ENCODE data around the gene TAS2R40.
A peak's percentile ranks its signal among the peaks of the same experiment; 100 is the strongest.

Gene TAS2R40

GRCh38 chr7:143225047-143225446 is 3.2 kb downstream of the TAS2R40 start:
- no peak for DNase-seq

- DNase-seq, result no peak
These were observed 6.0 kb downstream of the TAS2R40 start for GRCh38 chr7:143227806-143228205.

- no peak for DNase-seq
These were observed 7.4 kb downstream of the TAS2R40 start for GRCh38 chr7:143229054-143229790.

DNA sequence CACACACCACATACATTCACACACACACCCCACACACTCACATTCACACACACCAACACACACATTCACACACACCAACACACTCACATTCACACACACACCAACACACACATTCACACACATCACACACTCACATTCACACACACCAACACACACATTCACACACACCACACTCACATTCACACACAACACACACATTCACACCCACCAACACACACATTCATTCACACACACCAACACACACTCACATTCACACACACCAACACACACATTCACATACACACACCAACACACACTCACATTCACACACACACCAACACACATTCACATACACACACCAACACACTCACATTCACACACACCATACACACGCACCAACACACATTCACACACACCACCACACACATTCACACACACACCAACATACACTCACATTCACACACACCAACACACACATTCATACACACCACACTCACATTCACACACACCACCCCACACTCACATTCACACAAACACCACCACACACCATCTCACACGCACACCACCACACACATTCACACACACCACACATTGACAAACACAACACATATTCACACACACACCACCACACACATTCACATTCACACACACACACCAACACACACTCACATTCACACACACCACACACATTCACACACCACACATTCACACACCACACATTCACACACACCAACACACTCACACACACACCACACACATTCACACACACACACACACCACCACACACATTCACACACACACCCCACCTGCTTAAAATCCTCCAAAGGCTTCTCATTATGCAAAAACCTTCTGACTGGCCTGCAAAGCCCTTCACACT is 9.0 kb downstream of the TAS2R40 start:
- DNase-seq, result no peak

- DNase-seq, result no peak
These were observed 12.1 kb downstream of the TAS2R40 start for GRCh38 chr7:143233816-143234532.

DNA sequence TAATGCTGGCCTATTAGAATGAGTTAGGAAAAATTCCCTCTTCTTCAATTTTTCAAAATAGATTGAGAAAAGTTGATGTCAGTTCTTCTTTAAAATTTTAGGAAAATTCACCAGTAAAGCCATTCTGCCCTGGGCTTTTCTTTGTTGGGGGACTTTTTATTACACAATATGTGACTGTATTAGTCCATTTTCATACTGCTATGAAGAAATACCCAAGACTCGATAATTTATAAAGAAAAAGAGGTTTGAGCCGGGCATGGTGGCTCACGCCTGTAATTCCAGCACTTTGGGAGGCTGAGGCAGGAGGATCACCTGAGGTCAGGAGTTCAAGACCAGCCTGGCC is 12.7 kb downstream of the TAS2R40 start:
- no peak for DNase-seq

DNA sequence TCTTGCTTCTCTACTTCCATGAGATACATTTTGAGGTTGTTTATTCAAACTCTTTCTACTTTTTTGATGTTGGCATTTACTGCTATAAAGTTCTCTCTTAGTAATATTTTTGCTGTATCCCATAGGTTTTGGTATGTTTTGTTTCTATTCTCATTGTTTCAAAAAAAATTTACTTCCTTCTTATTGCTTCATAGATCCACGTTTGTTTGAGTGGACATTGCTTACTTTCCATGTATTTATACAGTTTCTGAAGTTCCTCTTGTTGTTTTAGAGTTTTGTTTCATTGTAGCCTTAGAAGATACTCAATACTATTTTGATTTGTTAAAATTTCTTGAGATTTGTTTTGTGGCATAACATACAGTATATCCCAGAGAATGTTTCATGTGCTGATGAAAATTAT is 13.7 kb downstream of the TAS2R40 start:
- no peak for DNase-seq

GRCh38 chr7:143236408-143236990 is 14.7 kb downstream of the TAS2R40 start:
- no peak for DNase-seq

DNA sequence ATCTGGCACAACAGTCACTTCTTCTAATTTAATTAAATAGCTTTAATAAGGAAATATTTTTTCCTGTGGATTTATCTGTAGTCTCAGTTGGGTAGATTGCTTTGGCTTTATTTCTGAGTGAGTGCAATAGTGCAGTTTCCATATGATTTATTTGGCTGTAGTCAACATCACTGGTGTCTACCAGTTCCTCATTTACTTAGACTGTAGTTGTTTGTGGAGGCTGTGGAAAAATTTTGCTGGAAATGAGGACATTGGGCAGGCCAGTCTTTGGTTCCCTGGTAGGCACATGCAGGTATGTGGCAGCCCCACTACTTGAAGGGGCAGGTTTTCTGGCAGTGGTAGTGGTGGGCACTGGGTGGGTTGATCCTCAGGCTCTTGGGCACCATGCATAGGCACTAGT is 15.5 kb downstream of the TAS2R40 start:
- DNase-seq, result no peak

GRCh38 chr7:143238289-143238980 is 16.6 kb downstream of the TAS2R40 start:
- no peak for DNase-seq

DNA sequence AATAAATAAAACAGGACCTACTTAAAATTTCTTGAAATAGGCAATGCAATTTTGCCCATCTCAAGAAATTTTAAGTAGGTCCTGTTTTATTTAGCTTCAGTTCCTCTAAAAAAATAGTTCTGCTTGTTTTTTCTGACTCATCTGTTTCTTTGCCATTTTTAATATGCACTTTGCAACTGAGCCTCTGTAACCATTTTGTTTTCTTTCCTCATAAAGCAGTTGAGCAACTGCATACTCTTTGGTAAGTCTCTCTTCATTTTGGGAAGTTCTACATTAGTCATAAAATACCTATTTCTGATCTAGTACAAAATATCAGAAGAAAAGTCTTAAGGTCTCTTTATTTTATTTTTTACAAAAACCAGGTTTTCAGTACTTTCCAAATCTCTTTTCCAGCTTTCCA is 18.0 kb downstream of the TAS2R40 start:
- DNase-seq, result no peak

- peak; percentile 76 for DNase-seq
These were observed 18.7 kb downstream of the TAS2R40 start for GRCh38 chr7:143240291-143241168.

GRCh38 chr7:143242306-143242705 is 20.5 kb downstream of the TAS2R40 start:
- DNase-seq, result no peak

DNA sequence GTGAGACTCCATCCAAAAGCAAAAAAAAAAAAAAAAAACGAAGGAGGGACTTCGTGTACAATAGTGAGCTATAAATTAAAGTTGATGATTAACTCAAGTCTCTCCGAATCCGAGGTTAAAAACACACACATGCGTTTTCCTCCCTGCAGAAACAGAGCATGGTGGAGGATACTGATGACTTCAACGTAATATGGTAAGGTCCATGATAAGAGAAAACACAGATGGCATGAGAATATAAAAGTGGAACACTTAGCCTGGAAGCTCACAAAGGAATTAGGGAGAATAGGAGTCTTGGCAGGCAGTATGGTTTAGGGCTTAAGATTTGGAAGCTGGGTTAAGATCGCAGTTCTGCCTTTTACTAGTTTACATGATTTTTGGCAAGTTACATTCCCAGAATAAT is 21.3 kb downstream of the TAS2R40 start:
- no peak for DNase-seq

- no peak for DNase-seq
These were observed 21.8 kb downstream of the TAS2R40 start for GRCh38 chr7:143243614-143244013.

- DNase-seq, result no peak
These were observed 22.5 kb downstream of the TAS2R40 start for GRCh38 chr7:143244321-143244720.

DNA sequence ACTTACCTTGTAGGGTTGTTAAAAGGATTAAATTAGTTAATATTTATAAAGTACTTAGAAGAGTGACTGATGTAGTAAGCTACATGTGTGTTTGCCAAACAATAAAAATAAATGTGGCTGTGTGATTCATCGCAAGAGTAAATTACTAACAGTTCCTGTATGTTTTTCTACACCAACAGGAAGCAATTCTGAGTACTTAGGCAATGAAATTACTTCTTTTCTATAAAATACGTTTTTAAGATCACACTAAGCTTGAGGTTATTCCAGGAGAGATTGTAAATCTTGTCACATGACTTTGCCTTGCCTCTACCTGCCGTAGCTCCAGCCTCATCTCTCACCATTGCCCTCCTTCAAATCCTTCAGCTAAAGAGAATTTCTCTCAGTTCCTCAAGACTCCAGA is 23.3 kb downstream of the TAS2R40 start:
- DNase-seq, result no peak

- DNase-seq, result no peak
These were observed 25.5 kb downstream of the TAS2R40 start for GRCh38 chr7:143247372-143247771.

- no peak for DNase-seq
These were observed 27.0 kb downstream of the TAS2R40 start for GRCh38 chr7:143248761-143249354.

DNA sequence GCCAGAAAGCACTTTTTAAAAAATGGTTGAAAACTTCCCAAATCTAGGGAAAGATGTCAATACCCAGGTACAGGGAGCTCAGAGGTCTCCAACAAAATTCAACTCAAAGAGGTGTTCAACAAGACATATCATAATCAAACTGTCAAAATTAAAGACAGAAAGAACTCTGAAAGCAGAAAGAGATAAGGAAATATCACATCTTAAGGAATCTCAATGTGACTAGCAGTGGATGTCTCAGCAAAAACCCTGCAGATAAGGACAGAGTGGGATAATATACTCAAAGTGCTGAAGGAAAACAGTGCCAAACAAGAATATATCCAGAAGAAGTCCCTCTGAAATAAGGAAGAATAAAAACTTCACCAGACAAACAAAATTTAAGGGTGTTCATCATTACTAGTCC is 28.4 kb downstream of the TAS2R40 start:
- no peak for DNase-seq

DNA sequence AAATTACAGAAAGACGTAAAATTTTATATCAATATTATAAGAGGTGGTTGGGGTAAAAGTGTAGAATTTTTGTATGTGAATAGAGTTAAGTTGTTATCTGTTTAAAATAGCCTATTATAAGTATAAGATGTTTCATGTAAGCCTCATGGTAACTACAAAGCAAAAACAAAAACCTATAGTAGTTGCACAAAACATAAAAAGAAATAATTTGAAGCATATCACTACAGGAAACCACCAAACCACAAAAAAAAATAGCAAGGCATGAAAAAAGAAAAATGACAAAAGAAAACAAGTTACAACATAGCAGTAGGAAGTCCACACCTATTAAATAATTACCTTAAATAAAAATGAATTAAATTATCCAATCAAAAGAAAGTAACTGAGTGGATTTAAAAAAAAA is 29.0 kb downstream of the TAS2R40 start:
- DNase-seq, result no peak
